ENCODE measurements around the gene LINC01488.

The LINC01488 gene

DNA sequence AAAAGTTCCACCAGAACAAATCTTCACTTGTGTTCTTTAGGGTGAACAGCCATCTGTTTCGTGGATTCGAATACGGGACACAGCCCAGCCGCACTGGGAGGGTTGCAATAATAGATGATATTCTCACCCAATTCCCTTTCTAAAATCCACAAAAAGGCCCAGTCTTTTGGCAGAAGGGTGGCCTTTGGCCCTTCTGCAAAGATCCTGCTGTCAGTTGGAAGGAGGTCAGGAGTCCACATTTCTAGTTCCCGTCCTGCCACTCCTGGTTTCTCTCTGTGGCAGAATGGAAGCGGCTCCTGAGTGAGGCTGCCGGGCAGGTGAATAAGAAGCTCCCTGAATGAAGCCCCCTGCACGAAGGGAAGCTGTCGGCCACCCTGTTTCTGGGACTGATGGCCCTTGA, 11.2 kb upstream of the LINC01488 start:
- CTCF ChIA-PET, result no interaction called here
- WGBS (ENCODE audit: insufficient coverage), result 95% methylated on average over 6 of the region's 9 CpGs

DNA sequence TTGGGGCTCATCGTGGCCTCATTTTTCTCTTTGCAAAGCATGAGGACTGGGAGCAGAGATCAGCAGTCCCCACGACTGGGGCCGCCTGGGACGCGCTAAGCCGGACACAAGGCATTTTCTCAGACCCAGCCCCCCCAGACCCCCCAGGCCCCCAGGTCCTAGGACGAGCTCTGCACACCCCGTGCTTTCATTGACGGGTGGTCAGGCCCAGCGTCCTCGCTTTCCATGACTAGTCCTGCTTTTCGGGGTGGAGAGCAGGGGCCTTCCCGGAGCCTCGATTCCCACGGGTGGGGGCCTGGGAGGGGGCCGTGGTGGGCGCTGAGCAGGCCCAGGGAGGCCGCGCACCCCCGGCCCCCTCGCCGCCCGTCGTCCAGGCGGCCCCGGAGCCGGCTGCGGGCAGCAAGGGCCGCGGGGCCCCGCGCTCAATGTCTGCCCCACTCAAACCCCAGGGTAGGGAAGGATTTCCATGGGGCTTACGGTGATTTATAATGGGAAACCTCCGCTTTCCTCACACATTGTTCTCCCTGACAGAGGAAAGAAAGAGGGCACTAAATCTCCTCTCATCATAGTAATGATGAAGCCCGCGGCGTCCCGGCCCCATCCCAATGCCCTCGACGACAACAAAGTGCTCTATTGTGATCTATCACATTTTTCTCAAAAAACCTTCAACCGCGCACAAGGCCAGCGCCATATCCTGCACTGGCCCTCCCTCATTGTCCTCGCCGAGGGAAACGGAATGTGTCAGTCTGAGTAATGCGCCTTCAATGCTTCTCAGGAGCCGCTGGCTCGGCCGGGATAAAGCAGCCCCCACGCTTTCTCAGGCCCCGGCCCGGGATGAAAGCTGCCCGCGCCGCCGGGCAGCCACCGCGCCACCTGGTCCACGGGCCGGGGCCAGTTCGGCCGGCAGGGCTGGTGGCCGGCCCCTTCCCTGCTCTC, 10.4 kb upstream of the LINC01488 start:
- Histone ChIP-seq H3K9me3 (ENCODE audit: control extremely low read depth in 1 of 5, control insufficient read depth in 4 of 5, insufficient read depth in 2 of 5, low read depth in 1 of 5, low read length in 4 of 5) (peaks cover 0 to 4% (median 0%) of the 10 kb centered on the region in 5 experiments), H3K4me1 (ENCODE audit: control extremely low read depth in 1 of 4, control insufficient read depth in 4 of 4, insufficient read depth in 4 of 4, low read length in 3 of 4) (peaks cover 0 to 3% (median 1%) of the 10 kb centered on the region in 4 experiments), H3K27ac (ENCODE audit: insufficient read depth in 1 of 2, low read depth in 1 of 2, low read length in 2 of 2, poor library complexity in 1 of 2, severe bottlenecking in 2 of 2) (no peak overlapping the region), H3K4me3 (ENCODE audit: control insufficient read depth in 1 of 7, extremely low read depth in 1 of 7, insufficient read depth in 4 of 7, low read depth in 2 of 7, low read length in 6 of 7) (no peak overlapping the region), H3K27me3 (replicated peaks in 2 of 5; ENCODE audit: control insufficient read depth in 4 of 5, insufficient read depth in 5 of 5, low read length in 4 of 5) (peaks cover 0 to 22% (median 7%) of the 10 kb centered on the region in 5 experiments), H3K36me3 (ENCODE audit: control insufficient read depth in 4 of 4, insufficient read depth in 4 of 4, low read length in 3 of 4) (no peaks in the 10 kb centered on the region)
- 55% methylated on average over 45 of the region's 64 CpGs for WGBS (ENCODE audit: insufficient coverage)
- DNase-seq, result no peak
- ChIA-PET POLR2A (no interaction called here), CTCF (no interaction called here)

More for the DNA sequence above, 11.2 kb upstream of the LINC01488 start:
- Histone ChIP-seq H3K9me3 (ENCODE audit: control extremely low read depth in 1 of 5, control insufficient read depth in 4 of 5, insufficient read depth in 2 of 5, low read depth in 1 of 5, low read length in 4 of 5) (peaks cover 0 to 4% (median 0%) of the 10 kb centered on the region in 5 experiments), H3K4me1 (ENCODE audit: control extremely low read depth in 1 of 4, control insufficient read depth in 4 of 4, insufficient read depth in 4 of 4, low read length in 3 of 4) (peaks cover 0 to 3% (median 1%) of the 10 kb centered on the region in 4 experiments), H3K27ac (ENCODE audit: insufficient read depth in 1 of 2, low read depth in 1 of 2, low read length in 2 of 2, poor library complexity in 1 of 2, severe bottlenecking in 2 of 2) (no peak overlapping the region), H3K36me3 (ENCODE audit: control insufficient read depth in 4 of 4, insufficient read depth in 4 of 4, low read length in 3 of 4) (no peaks in the 10 kb centered on the region), H3K4me3 (ENCODE audit: control insufficient read depth in 1 of 7, extremely low read depth in 1 of 7, insufficient read depth in 4 of 7, low read depth in 2 of 7, low read length in 6 of 7) (no peak overlapping the region), H3K27me3 (replicated peaks in 2 of 5; ENCODE audit: control insufficient read depth in 4 of 5, insufficient read depth in 5 of 5, low read length in 4 of 5) (peaks cover 0 to 22% (median 7%) of the 10 kb centered on the region in 5 experiments)
- POLR2A ChIA-PET, result no interaction called here
- no peak for DNase-seq

DNA sequence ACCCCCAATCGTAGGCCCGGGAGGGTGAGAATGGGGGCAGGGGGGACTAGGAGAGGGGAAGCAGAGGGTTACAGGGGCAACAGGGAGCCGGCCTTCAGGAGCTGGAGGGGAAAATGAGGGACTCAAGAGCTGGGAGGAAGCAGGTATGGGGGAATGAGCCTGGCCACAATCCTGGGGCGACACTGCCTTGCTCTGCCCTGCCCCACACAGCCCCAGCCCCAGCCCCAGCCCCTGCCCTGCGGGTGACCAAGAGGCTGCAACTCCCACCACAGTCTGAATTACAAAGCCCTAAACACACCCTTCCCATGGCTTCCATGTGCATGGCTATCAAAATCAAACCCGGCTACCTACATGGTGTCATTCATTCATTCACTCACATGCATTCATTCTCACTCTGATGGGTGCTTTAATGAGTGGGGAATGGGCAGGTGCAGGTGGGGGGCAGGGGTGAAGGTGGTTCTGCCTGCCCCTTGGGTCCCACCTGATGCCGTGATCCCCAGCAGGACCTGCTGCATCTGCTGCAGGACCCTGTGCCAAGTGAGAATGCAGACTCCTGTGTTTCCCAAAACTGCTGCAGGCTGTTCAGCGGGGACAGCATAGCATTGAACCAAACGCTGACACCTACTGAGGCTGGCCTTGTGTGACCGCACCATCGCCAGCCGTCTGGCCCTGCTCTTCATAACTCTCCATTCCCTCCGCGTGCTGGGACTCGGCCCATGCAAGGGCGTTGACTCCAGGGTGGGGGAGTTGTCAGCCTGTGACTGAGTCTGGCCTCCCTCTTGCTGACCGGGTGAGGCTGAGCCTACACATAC, 9.5 kb upstream of the LINC01488 start:
- ChIA-PET POLR2A (no interaction called here), CTCF (no interaction called here)
- Histone ChIP-seq H3K4me3 (ENCODE audit: control insufficient read depth in 1 of 7, extremely low read depth in 1 of 7, insufficient read depth in 4 of 7, low read depth in 2 of 7, low read length in 6 of 7) (no peak overlapping the region), H3K27me3 (replicated peaks in 2 of 5; ENCODE audit: control insufficient read depth in 4 of 5, insufficient read depth in 5 of 5, low read length in 4 of 5) (peaks cover 0 to 22% (median 7%) of the 10 kb centered on the region in 5 experiments), H3K4me1 (ENCODE audit: control extremely low read depth in 1 of 4, control insufficient read depth in 4 of 4, insufficient read depth in 4 of 4, low read length in 3 of 4) (peaks cover 0 to 3% (median 1%) of the 10 kb centered on the region in 4 experiments), H3K9me3 (ENCODE audit: control extremely low read depth in 1 of 5, control insufficient read depth in 4 of 5, insufficient read depth in 2 of 5, low read depth in 1 of 5, low read length in 4 of 5) (peaks cover 0 to 4% (median 0%) of the 10 kb centered on the region in 5 experiments), H3K27ac (ENCODE audit: insufficient read depth in 1 of 2, low read depth in 1 of 2, low read length in 2 of 2, poor library complexity in 1 of 2, severe bottlenecking in 2 of 2) (no peak overlapping the region), H3K36me3 (ENCODE audit: control insufficient read depth in 4 of 4, insufficient read depth in 4 of 4, low read length in 3 of 4) (no peaks in the 10 kb centered on the region)
- 96% methylated on average over 11 of the region's 17 CpGs for WGBS (ENCODE audit: insufficient coverage)
- no peak for DNase-seq

DNA sequence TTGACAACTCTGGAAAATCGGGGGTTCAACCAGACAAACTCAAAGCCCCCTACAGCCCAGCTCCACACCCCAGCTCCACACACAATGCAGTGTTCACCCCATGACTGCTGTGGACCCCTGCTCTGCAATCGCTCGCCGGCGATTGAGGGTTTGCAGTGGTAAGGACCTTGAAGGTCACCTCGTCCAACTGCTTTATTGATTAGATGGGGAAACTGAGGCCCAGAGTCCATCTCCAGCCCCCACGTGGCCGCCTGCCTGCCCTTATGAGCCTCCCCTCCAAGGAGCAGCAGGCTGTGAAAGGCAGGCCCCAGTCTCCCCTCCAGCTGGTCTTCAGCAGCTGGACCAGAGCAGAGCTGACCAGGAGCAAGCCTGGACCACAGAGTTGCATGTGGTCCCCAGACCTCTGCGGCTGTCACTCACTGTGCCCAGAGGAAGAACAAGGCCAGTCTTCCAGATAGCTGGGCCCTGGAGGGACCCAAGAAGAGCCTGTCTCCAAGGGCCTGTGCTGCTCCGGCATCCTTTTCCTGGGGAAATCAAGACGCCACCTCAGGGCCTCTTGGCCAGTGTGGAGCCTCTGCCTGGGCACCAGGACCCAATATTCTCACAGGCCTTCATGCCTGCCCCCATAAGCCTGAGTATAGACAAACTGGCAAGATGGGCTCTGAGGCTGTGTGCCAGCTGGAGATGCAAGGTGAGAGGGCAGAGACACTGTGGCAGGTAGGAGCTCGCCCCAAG, 8.8 kb upstream of the LINC01488 start:
- no peak overlapping the region for H3K27ac ChIP-seq (ENCODE audit: insufficient read depth in 1 of 2, low read depth in 1 of 2, low read length in 2 of 2, poor library complexity in 1 of 2, severe bottlenecking in 2 of 2)
- peaks cover 0 to 22% (median 7%) of the 10 kb centered on the region in 5 experiments for H3K27me3 ChIP-seq (replicated peaks in 2 of 5; ENCODE audit: control insufficient read depth in 4 of 5, insufficient read depth in 5 of 5, low read length in 4 of 5)
- H3K4me3 ChIP-seq (ENCODE audit: control insufficient read depth in 1 of 7, extremely low read depth in 1 of 7, insufficient read depth in 4 of 7, low read depth in 2 of 7, low read length in 6 of 7), result no peak overlapping the region
- WGBS (ENCODE audit: insufficient coverage), result 97% methylated on average over 11 of the region's 12 CpGs
- no peak for DNase-seq
- no peaks in the 10 kb centered on the region for H3K36me3 ChIP-seq (ENCODE audit: control insufficient read depth in 4 of 4, insufficient read depth in 4 of 4, low read length in 3 of 4)
- ChIA-PET CTCF (interaction anchor here (1.3 kb wide), 1 partner anchor 36 kb away, joined by 3 read pairs; no protein-coding TSS in a partner anchor), POLR2A (no interaction called here)
- H3K9me3 ChIP-seq (ENCODE audit: control extremely low read depth in 1 of 5, control insufficient read depth in 4 of 5, insufficient read depth in 2 of 5, low read depth in 1 of 5, low read length in 4 of 5), result peaks cover 0 to 4% (median 0%) of the 10 kb centered on the region in 5 experiments
- H3K4me1 ChIP-seq (ENCODE audit: control extremely low read depth in 1 of 4, control insufficient read depth in 4 of 4, insufficient read depth in 4 of 4, low read length in 3 of 4), result peaks cover 0 to 3% (median 1%) of the 10 kb centered on the region in 4 experiments

DNA sequence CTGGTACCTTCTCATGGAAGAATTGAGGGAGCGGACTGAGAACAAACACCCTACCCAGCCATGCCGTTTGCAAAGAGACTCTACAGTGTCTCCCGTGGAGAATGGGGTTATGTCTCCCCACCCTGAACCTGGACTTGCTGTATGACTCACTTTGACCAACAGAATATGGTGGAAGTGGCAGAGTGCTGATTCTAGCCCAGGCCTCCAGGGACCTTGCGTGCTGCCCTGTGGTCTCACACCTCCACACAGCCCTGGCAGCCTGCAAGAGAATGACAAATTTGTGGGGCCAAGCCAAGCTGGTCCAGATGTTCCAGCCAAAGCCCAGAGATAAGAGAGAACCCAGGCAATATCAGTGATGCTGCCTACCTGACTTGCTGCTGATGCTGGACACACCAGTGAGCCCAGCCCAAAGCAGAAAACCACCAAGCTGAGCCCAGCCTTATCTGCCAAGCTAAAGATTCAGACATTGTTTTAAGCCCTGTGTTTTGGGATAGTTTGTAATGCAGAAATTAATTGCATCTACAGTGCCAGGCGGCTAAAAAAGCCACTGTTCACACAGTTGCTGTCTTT, 8.1 kb upstream of the LINC01488 start:
- POLR2A ChIA-PET, result no interaction called here
- Histone ChIP-seq H3K27ac (ENCODE audit: insufficient read depth in 1 of 2, low read depth in 1 of 2, low read length in 2 of 2, poor library complexity in 1 of 2, severe bottlenecking in 2 of 2) (no peak overlapping the region), H3K36me3 (ENCODE audit: control insufficient read depth in 4 of 4, insufficient read depth in 4 of 4, low read length in 3 of 4) (no peaks in the 10 kb centered on the region), H3K4me3 (ENCODE audit: control insufficient read depth in 1 of 7, extremely low read depth in 1 of 7, insufficient read depth in 4 of 7, low read depth in 2 of 7, low read length in 6 of 7) (no peak overlapping the region), H3K4me1 (ENCODE audit: control extremely low read depth in 1 of 4, control insufficient read depth in 4 of 4, insufficient read depth in 4 of 4, low read length in 3 of 4) (peaks cover 0 to 3% (median 1%) of the 10 kb centered on the region in 4 experiments), H3K27me3 (replicated peaks in 2 of 5; ENCODE audit: control insufficient read depth in 4 of 5, insufficient read depth in 5 of 5, low read length in 4 of 5) (peaks cover 0 to 22% (median 7%) of the 10 kb centered on the region in 5 experiments), H3K9me3 (ENCODE audit: control extremely low read depth in 1 of 5, control insufficient read depth in 4 of 5, insufficient read depth in 2 of 5, low read depth in 1 of 5, low read length in 4 of 5) (peaks cover 0 to 4% (median 0%) of the 10 kb centered on the region in 5 experiments)
- DNase-seq, result no peak
- CTCF ChIA-PET, result interaction anchor here (1.3 kb wide), 1 partner anchor 37 kb away, joined by 3 read pairs; no protein-coding TSS in a partner anchor
- WGBS (ENCODE audit: insufficient coverage), result 100% methylated on average over 4 of the region's 5 CpGs

DNA sequence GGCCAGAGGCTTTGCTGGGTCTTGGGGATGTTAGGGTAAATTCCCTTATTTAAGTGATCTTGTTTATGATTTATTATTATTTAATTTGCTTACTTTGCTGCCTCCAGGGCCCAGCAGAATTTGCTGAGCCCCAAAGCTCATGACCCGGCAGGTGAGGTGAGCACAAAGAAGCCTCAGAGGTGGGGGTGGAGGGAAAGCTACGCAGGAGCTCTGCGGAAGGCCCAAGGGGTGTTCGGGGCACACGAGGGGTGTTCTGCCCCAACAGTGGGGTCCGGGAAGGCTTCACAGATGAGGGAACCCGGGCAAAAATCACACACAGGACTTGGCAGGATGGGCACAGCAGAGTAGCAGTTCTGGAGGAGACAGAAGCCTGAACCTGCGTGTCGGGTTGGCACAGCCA, 6.7 kb upstream of the LINC01488 start:
- H3K27me3 ChIP-seq (replicated peaks in 2 of 5; ENCODE audit: control insufficient read depth in 4 of 5, insufficient read depth in 5 of 5, low read length in 4 of 5), result peaks cover 0 to 22% (median 7%) of the 10 kb centered on the region in 5 experiments
- 89% methylated on average over 8 of the region's 9 CpGs for WGBS (ENCODE audit: insufficient coverage)
- no peak overlapping the region for H3K4me3 ChIP-seq (ENCODE audit: control insufficient read depth in 1 of 7, extremely low read depth in 1 of 7, insufficient read depth in 4 of 7, low read depth in 2 of 7, low read length in 6 of 7)
- ChIA-PET POLR2A (no interaction called here), CTCF (no interaction called here)
- H3K27ac ChIP-seq (ENCODE audit: insufficient read depth in 1 of 2, low read depth in 1 of 2, low read length in 2 of 2, poor library complexity in 1 of 2, severe bottlenecking in 2 of 2), result no peak overlapping the region
- no peaks in the 10 kb centered on the region for H3K36me3 ChIP-seq (ENCODE audit: control insufficient read depth in 4 of 4, insufficient read depth in 4 of 4, low read length in 3 of 4)
- DNase-seq, result no peak
- peaks cover 0 to 2% (median 0%) of the 10 kb centered on the region in 4 experiments for H3K4me1 ChIP-seq (ENCODE audit: control extremely low read depth in 1 of 4, control insufficient read depth in 4 of 4, insufficient read depth in 4 of 4, low read length in 3 of 4)
- peaks cover 0 to 4% (median 0%) of the 10 kb centered on the region in 5 experiments for H3K9me3 ChIP-seq (ENCODE audit: control extremely low read depth in 1 of 5, control insufficient read depth in 4 of 5, insufficient read depth in 2 of 5, low read depth in 1 of 5, low read length in 4 of 5)

Measured in common myeloid progenitor, CD34-positive (primary cell).